Vagina (tissue), 2 donors: Measurements from ENCODE around the gene CNTRL. TPM values are rescaled to one million over a fixed set of nuclear protein-coding genes. Genes with fewer than 3 reads are reported as not detected.

ENCODE experiments used
- DNase-seq, 2 donors: peaks; one replicate each; pipeline ENCODE4 v3.0.0-alpha.2; 2017; ENCODE audit errors: extremely low spot score in 2 of 2
- H3K27ac ChIP-seq: fragments of 200-600 bp; sonication (generic); one replicate; pipeline ENCODE4 v1.5.1; 2019
- H3K27me3 ChIP-seq: fragments of 200-600 bp; sonication (generic); one replicate; pipeline ENCODE4 v1.5.1; 2019
- H3K36me3 ChIP-seq, 2 donors: fragments of 200-600 bp; sonication (generic); one replicate each; pipeline ENCODE4 v1.5.1; 2017 to 2019
- H3K4me1 ChIP-seq: fragments of 200-600 bp; sonication (generic); one replicate; pipeline ENCODE4 v1.5.1; 2019
- H3K4me3 ChIP-seq, 2 donors: fragments of 200-600 bp; sonication (generic); 1 replicate in 1 of 2; 2 replicates in 1 of 2; pipeline ENCODE4 v1.5.1; 2016 to 2019
- H3K9me3 ChIP-seq: fragments of 200-600 bp; sonication (generic); one replicate; pipeline ENCODE4 v1.5.1; 2019
- CTCF ChIP-seq, 3 experiments: fragments of 450-650 bp in 2 of 3; fragments of 200-600 bp in 1 of 3; sonication (generic) in 1 of 3; IDR thresholded peaks; one replicate each; pipeline ENCODE4 v1.5.1; 2017 to 2019; ENCODE audit warnings: antibody characterized with exemption in 3 of 3, mild to moderate bottlenecking in 2 of 3, moderate library complexity in 2 of 3
- POLR2A ChIP-seq, 2 donors: fragments of 450-650 bp; IDR thresholded peaks; one replicate each; pipeline ENCODE4 v1.6.1; 2017; ENCODE audit warnings: antibody characterized with exemption in 2 of 2, mild to moderate bottlenecking in 2 of 2, moderate library complexity in 2 of 2
- POLR2AphosphoS5 ChIP-seq, 2 donors: sonication (generic); formaldehyde crosslinking; IDR thresholded peaks; one replicate each; pipeline ENCODE4 v1.9.0; 2017; ENCODE audit warnings: antibody characterized with exemption in 2 of 2, mild to moderate bottlenecking in 2 of 2, low read depth in 1 of 2; ENCODE audit not compliant: insufficient read depth in 1 of 2
- intact Hi-C: fragments of 100-400 bp; cut with DNase I; formaldehyde crosslinking; loops from one replicate; pipeline ENCODE4 v1.15.1; 2023
- total RNA-seq: library from RNA; depleted of rRNA; stranded (reverse); fragments of >200 nt; gene quantifications from one replicate; pipeline ENCODE4 v1.2.3, GENCODE V29; 2016

The CNTRL gene
- total RNA-seq, 1 donor from 2014 or later = 13.8 TPM

GRCh38 chr9:121179930-121180681, 105.4 kb downstream of the CNTRL start:
- Histone ChIP-seq H3K4me3 (no peak overlapping the region), H3K36me3 (peaks cover 0 to 26% of the 10 kb centered on the region in 2 donors), H3K9me3 (no peaks in the 10 kb centered on the region), H3K4me1 (peaks cover 24% of the 10 kb centered on the region), H3K27me3 (no peaks in the 10 kb centered on the region), H3K27ac (no peak overlapping the region)
- intact Hi-C loops = no loop called here
- TF ChIP-seq POLR2AphosphoS5 (IDR thresholded peaks at IDR 0.05; ENCODE audit: insufficient read depth in 1 of 2, low read depth in 1 of 2) = no peak
- no peak for DNase-seq

- intact Hi-C loops = no loop called here
- Histone ChIP-seq H3K9me3 (no peaks in the 10 kb centered on the region), H3K27ac (no peak overlapping the region), H3K4me1 (peaks cover 44% of the 10 kb centered on the region), H3K4me3 (no peak overlapping the region), H3K36me3 (peaks cover 0 to 39% of the 10 kb centered on the region in 2 donors), H3K27me3 (no peaks in the 10 kb centered on the region)
- no peak for DNase-seq
- TF ChIP-seq CTCF (IDR thresholded peaks at IDR 0.05) (no peak), POLR2A (IDR thresholded peaks at IDR 0.05) (no peak), POLR2AphosphoS5 (IDR thresholded peaks at IDR 0.05; ENCODE audit: insufficient read depth in 1 of 2, low read depth in 1 of 2) (no peak)
These were observed 107.5 kb downstream of the CNTRL start for GRCh38 chr9:121182101-121182836.

GRCh38 chr9:121182989-121183388, 108.2 kb downstream of the CNTRL start:
- Histone ChIP-seq H3K27me3 (no peaks in the 10 kb centered on the region), H3K4me3 (no peak overlapping the region), H3K9me3 (no peaks in the 10 kb centered on the region), H3K36me3 (peaks cover 0 to 39% of the 10 kb centered on the region in 2 donors), H3K4me1 (peaks cover 51% of the 10 kb centered on the region), H3K27ac (no peak overlapping the region)
- DNase-seq = no peak
- TF ChIP-seq POLR2AphosphoS5 (IDR thresholded peaks at IDR 0.05; ENCODE audit: insufficient read depth in 1 of 2, low read depth in 1 of 2) (no peak), CTCF (IDR thresholded peaks at IDR 0.05) (no peak), POLR2A (IDR thresholded peaks at IDR 0.05) (no peak)
- intact Hi-C loops = no loop called here

- peaks cover 60% of the 10 kb centered on the region for H3K4me1 ChIP-seq
- TF ChIP-seq POLR2A (IDR thresholded peaks at IDR 0.05) = no peak
- TF ChIP-seq CTCF (IDR thresholded peaks at IDR 0.05) = no peak
These were observed 109.1 kb downstream of the CNTRL start for GRCh38 chr9:121183666-121184423.

GRCh38 chr9:121184463-121184862, 109.7 kb downstream of the CNTRL start:
- Histone ChIP-seq H3K27me3 (no peaks in the 10 kb centered on the region), H3K4me1 (peaks cover 66% of the 10 kb centered on the region)
- no peak for TF ChIP-seq POLR2AphosphoS5 (IDR thresholded peaks at IDR 0.05; ENCODE audit: insufficient read depth in 1 of 2, low read depth in 1 of 2)
- no peak for TF ChIP-seq CTCF (IDR thresholded peaks at IDR 0.05)
- no peak for TF ChIP-seq POLR2A (IDR thresholded peaks at IDR 0.05)

More at GRCh38 chr9:121183666-121184423, 109.1 kb downstream of the CNTRL start:
- Histone ChIP-seq H3K9me3 (no peaks in the 10 kb centered on the region), H3K27me3 (no peaks in the 10 kb centered on the region), H3K36me3 (peaks cover 0 to 39% of the 10 kb centered on the region in 2 donors), H3K27ac (no peak overlapping the region), H3K4me3 (no peak overlapping the region)
- DNase-seq = no peak
- intact Hi-C loops = no loop called here

More at GRCh38 chr9:121184463-121184862, 109.7 kb downstream of the CNTRL start:
- no peak overlapping the region for H3K4me3 ChIP-seq
- no peak overlapping the region for H3K27ac ChIP-seq
- peaks cover 0 to 39% of the 10 kb centered on the region in 2 donors for H3K36me3 ChIP-seq
- H3K9me3 ChIP-seq = no peaks in the 10 kb centered on the region
- intact Hi-C loops = no loop called here
- no peak for DNase-seq
